Measurements from ENCODE around the gene EFHD2. TPM values are rescaled to one million over a fixed set of nuclear protein-coding genes. Genes with fewer than 3 reads are reported as not detected.
"Not testable (repeated sequence)": the region's sequence is repeated elsewhere in the genome, so short reads cannot be mapped to it uniquely, and the experiment has no call there.

The EFHD2 gene
- total RNA-seq, 2 donors from 2014 or later: 36.0 to 71.3 TPM

DNA sequence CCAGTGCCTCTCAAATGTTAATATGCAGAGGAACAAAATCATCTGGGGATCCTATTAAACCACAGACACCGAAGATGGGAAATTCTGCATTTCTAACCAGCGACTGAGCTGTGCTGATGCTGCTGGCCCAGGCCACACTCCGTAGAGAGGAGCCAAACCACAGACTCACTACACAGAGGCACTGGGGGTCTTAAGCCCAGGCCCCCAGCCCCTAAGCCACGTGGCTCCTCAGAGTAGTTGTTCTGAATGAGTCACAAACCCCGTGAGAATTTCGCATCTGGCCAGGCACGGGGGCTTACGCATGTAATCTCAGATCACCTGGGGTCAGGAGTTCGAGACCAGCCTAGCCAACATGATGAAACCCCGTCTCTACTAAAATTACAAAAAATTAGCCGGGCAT, 44.0 kb downstream of the EFHD2 start:
- H3K4me3 ChIP-seq: no peak overlapping the region
- H3K4me1 ChIP-seq (ENCODE audit: control insufficient read depth in 1 of 2, low read depth in 2 of 2): no peaks in the 10 kb centered on the region
- H3K36me3 ChIP-seq: no peaks in the 10 kb centered on the region
- H3K27me3 ChIP-seq (replicated peaks; ENCODE audit: insufficient read depth): no peaks in the 10 kb centered on the region
- TF ChIP-seq, protein P1, sequence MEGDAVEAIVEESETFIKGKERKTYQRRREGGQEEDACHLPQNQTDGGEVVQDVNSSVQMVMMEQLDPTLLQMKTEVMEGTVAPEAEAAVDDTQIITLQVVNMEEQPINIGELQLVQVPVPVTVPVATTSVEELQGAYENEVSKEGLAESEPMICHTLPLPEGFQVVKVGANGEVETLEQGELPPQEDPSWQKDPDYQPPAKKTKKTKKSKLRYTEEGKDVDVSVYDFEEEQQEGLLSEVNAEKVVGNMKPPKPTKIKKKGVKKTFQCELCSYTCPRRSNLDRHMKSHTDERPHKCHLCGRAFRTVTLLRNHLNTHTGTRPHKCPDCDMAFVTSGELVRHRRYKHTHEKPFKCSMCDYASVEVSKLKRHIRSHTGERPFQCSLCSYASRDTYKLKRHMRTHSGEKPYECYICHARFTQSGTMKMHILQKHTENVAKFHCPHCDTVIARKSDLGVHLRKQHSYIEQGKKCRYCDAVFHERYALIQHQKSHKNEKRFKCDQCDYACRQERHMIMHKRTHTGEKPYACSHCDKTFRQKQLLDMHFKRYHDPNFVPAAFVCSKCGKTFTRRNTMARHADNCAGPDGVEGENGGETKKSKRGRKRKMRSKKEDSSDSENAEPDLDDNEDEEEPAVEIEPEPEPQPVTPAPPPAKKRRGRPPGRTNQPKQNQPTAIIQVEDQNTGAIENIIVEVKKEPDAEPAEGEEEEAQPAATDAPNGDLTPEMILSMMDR (IDR thresholded peaks at IDR 0.05): no peak
- H3K27ac ChIP-seq: no peak overlapping the region
- no peak for ATAC-seq (ENCODE audit: insufficient number of reproducible peaks, low FRiP score, low read depth)
- H3K9me3 ChIP-seq: no peaks in the 10 kb centered on the region
- no peak for DNase-seq (ENCODE audit: low spot score)

DNA sequence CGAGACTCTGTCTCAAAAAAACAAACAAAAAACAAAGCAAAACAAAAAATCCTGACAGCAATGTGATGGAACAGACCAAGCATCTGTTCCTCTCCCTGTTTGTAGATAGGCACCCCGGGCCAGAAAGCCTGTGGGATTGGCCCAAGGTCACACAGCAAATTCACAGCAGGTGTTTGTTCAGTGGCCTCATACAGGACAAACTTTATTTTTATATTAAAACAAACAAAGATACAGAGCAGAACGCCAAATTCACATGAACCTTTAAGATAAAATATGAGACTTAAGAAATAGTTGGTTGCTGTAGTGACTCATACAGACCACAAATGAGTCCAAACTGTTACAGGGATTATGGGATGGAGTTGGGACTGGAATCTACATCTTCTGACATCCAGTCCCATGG, 44.6 kb downstream of the EFHD2 start:
- Histone ChIP-seq H3K4me1 (ENCODE audit: control insufficient read depth in 1 of 2, low read depth in 2 of 2) (no peaks in the 10 kb centered on the region), H3K9me3 (no peaks in the 10 kb centered on the region), H3K27ac (no peak overlapping the region), H3K4me3 (no peak overlapping the region), H3K36me3 (no peaks in the 10 kb centered on the region), H3K27me3 (replicated peaks; ENCODE audit: insufficient read depth) (no peaks in the 10 kb centered on the region)
- TF ChIP-seq, protein P1 (IDR thresholded peaks at IDR 0.05): no peak
- no peak for DNase-seq (ENCODE audit: low spot score)
- no peak for ATAC-seq (ENCODE audit: insufficient number of reproducible peaks, low FRiP score, low read depth)

DNA sequence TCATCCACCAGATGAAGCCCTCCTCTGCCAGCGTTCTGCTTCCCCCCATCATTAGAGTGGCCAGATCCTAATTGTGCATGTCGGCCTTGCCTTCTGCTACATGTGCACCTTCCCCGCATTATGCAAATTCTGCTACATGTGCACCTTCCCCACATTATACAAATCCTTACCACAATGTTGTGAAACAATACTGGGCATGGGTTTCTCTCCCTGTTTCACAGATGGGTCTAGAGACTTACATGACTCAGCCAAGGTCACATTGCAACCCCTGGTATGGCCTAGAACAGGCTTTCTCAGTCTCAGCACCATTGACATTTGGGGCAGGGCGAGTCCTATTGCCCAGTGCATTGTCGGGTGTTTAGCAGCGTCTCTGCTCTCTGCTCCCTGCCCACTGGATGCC, 45.8 kb downstream of the EFHD2 start:
- DNase-seq (ENCODE audit: low spot score): no peak
- Histone ChIP-seq H3K36me3 (no peaks in the 10 kb centered on the region), H3K4me3 (no peak overlapping the region), H3K4me1 (ENCODE audit: control insufficient read depth in 1 of 2, low read depth in 2 of 2) (no peaks in the 10 kb centered on the region), H3K27ac (no peak overlapping the region), H3K9me3 (no peaks in the 10 kb centered on the region), H3K27me3 (replicated peaks; ENCODE audit: insufficient read depth) (no peaks in the 10 kb centered on the region)
- ATAC-seq (ENCODE audit: insufficient number of reproducible peaks, low FRiP score, low read depth): no peak
- TF ChIP-seq, protein P1 (IDR thresholded peaks at IDR 0.05): no peak

DNA sequence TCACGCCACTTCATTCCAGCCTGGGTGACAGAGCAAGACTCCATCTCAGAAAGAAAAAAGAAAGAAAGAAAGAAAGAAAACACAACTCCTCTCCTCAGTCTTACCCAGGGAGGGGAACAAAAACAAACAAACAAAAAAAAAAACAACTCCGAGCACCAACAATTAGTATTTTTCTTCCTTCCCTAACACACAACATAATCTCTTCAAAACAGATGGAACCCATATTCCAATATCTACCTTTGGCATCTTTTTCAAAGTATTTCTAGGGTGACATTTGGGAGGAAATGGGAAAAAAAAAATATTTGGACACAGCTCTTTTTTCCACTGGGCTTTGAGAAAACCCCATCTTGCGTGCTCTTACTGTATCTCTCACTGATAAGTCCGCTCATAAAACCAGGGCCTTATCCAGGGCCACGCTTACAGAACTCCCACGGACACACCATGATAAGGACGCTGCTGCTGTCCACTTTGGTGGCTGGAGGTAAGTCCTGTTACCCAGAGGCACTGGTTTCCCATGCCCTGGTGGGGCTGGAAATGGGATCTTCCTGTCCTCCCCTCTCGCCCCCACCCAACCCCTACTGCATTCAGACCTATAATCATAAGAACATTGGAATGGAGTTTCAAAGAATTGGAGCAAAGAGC, 46.7 kb downstream of the EFHD2 start, which contains the start of gene CELA2A:
CELA2A (plus strand) TSS at position 420 of the 642 bp plus-strand sequence; CDS start at position 442, 22 bp downstream.
- H3K27me3 ChIP-seq (replicated peaks; ENCODE audit: insufficient read depth): no peaks in the 10 kb centered on the region
- DNase-seq (ENCODE audit: low spot score): no peak
- no peak for ATAC-seq (ENCODE audit: insufficient number of reproducible peaks, low FRiP score, low read depth)

DNA sequence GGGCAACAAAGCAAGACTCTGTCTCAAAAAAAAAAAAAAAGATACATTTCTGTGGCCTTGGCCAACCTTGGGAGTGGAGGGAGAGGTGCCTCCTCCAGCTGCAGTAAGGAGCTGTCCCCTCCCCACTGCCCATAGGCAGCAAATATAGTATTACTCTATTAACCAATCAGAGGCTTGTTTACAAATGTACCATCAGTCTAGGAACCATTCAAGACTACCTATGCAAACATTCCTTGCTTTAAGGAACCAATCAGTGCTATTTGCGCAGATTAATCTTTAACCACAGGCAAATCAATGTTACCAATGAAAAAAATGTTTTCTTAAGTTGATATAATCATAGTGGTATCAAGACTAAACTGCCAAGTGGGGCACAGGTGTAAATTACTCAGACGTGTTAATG, 47.9 kb downstream of the EFHD2 start:
- no peak overlapping the region for H3K27ac ChIP-seq
- no peaks in the 10 kb centered on the region for H3K9me3 ChIP-seq
- no peak overlapping the region for H3K4me3 ChIP-seq
- H3K27me3 ChIP-seq (replicated peaks; ENCODE audit: insufficient read depth): no peaks in the 10 kb centered on the region
- TF ChIP-seq, protein P1 (IDR thresholded peaks at IDR 0.05): no peak
- ATAC-seq (ENCODE audit: insufficient number of reproducible peaks, low FRiP score, low read depth): no peak
- no peaks in the 10 kb centered on the region for H3K4me1 ChIP-seq (ENCODE audit: control insufficient read depth in 1 of 2, low read depth in 2 of 2)
- no peaks in the 10 kb centered on the region for H3K36me3 ChIP-seq
- DNase-seq (ENCODE audit: low spot score): no peak

More for the DNA sequence above, 46.7 kb downstream of the EFHD2 start, which contains the start of gene CELA2A:
- no peaks in the 10 kb centered on the region for H3K4me1 ChIP-seq (ENCODE audit: control insufficient read depth in 1 of 2, low read depth in 2 of 2)
- H3K9me3 ChIP-seq: no peaks in the 10 kb centered on the region
- no peak within 1 kb of the TSS for H3K4me3 ChIP-seq
- H3K36me3 ChIP-seq: no peaks in the 10 kb centered on the region
- no peak within 1 kb of the TSS for H3K27ac ChIP-seq
- TF ChIP-seq, protein P1 (IDR thresholded peaks at IDR 0.05): no peak

DNA sequence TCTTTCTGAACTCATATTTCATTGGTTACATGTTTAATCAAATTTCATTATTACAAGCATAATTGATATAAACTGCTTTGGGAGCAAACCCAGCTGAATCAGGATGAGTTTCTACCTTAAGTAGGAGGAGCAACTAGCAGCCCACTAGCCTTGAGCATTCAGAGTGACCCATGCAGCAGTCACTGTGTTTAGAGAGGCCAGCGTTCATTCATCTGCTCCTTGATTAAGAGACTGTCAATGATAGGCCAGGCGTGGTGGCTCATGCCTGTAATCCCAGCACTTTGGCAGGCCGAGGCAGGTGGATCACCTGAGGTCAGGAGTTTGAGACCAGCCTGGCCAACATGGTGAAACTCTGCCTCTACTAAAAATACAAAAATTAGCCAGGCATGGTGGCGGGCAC, 48.7 kb downstream of the EFHD2 start:
- H3K27me3 ChIP-seq (replicated peaks; ENCODE audit: insufficient read depth); H3K27ac ChIP-seq; ATAC-seq (ENCODE audit: insufficient number of reproducible peaks, low FRiP score, low read depth); H3K9me3 ChIP-seq; H3K4me3 ChIP-seq; H3K4me1 ChIP-seq (ENCODE audit: control insufficient read depth in 1 of 2, low read depth in 2 of 2); H3K36me3 ChIP-seq; DNase-seq (ENCODE audit: low spot score): not testable (repeated sequence)
